Breast epithelium (tissue), 3 donors: ENCODE data around the gene KDSR.

Experiments
- POLR2AphosphoS5 ChIP-seq, 3 donors: sonication (generic); formaldehyde crosslinking; IDR thresholded peaks; one replicate each; pipeline ENCODE4 v1.6.1; 2017; ENCODE audit warnings: antibody characterized with exemption in 3 of 3
- TF ChIP-seq, protein P1 (sequence below), 3 donors: fragments of 450-650 bp; IDR thresholded peaks; one replicate each; pipeline ENCODE4 v1.5.1; 2016 to 2017; ENCODE audit warnings: antibody characterized with exemption in 3 of 3, mild to moderate bottlenecking in 3 of 3, moderate library complexity in 3 of 3

DNA sequence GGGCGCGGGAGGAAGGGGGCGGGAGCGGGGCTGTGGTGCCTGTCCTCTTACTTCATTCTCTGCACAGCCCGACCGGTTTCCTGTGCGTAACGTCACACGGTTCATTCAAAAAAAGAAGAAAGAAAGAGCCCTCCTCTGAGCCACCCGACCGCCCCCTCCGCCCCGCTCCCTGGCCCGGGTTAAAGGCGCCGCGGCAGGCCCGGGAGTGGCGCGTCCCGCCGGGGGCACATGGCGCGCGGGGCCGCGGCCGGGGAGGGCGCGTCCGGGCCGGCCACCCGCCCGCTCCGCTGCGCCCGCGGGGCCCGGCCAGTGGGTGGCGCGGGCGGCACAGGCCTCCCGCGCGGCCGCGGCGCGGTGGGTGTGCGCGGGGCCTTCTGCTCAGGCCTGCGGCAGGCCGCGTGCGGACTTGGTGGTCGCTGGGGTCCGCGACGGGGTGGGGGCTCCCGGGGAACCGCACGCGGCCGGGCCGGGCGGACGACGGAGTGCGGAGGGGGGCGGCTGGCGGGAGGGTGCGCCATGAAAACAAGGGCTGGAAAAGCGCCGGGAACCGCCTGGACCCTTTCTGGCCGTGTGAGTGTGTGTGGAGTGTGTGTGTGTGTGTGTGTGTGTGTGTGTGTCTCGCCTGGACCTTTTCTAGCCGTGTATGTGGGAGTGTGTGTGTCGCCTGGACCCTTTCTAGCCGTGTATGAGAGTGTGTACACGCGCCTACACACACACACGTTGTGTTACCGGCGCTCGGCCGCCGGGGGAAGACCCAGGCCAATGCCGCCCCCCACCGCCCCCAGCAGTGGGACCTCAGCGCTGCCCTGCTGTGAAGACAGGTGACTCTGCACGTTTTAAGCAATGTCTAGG lies 46.7 kb downstream of the KDSR start:
- TF ChIP-seq, protein P1, sequence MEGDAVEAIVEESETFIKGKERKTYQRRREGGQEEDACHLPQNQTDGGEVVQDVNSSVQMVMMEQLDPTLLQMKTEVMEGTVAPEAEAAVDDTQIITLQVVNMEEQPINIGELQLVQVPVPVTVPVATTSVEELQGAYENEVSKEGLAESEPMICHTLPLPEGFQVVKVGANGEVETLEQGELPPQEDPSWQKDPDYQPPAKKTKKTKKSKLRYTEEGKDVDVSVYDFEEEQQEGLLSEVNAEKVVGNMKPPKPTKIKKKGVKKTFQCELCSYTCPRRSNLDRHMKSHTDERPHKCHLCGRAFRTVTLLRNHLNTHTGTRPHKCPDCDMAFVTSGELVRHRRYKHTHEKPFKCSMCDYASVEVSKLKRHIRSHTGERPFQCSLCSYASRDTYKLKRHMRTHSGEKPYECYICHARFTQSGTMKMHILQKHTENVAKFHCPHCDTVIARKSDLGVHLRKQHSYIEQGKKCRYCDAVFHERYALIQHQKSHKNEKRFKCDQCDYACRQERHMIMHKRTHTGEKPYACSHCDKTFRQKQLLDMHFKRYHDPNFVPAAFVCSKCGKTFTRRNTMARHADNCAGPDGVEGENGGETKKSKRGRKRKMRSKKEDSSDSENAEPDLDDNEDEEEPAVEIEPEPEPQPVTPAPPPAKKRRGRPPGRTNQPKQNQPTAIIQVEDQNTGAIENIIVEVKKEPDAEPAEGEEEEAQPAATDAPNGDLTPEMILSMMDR (IDR thresholded peaks at IDR 0.05): peak in 2 of 3 donors; percentile 7 to 17
- TF ChIP-seq POLR2AphosphoS5 (IDR thresholded peaks at IDR 0.05): no peak
